Activated gamma-delta T cell treated with anti-CD3 and anti-CD28 coated beads, Interleukin-2, amount 50 U/mL, for 16 hours (primary cell): ENCODE results near the gene PTPRS.

ENCODE experiments used
- DNase-seq: peaks from one replicate; pipeline ENCODE4 v3.0.0-alpha.2; 2020; ENCODE audit warnings: low read depth

PTPRS gene

DNA sequence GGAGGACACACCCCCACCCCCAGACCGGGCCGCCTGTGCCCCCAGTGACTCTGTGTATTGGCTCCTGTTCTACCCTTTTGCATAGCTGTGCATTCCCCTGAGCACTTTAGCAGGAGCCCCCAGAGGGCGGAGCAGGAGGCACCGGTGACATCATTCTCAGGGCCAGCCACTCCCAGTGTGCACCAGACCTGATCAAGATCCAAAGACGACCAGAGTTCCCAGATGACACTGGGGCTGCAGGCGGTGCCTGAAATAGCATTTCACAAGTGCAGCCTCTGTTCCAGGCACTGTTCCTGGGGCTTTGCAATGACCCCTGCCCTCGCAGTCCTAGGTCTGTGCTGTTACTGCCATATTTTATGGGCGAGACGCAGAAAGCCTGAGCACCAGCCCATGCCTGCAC lies 14.5 kb upstream of the PTPRS start:
- DNase-seq, result no peak

DNA sequence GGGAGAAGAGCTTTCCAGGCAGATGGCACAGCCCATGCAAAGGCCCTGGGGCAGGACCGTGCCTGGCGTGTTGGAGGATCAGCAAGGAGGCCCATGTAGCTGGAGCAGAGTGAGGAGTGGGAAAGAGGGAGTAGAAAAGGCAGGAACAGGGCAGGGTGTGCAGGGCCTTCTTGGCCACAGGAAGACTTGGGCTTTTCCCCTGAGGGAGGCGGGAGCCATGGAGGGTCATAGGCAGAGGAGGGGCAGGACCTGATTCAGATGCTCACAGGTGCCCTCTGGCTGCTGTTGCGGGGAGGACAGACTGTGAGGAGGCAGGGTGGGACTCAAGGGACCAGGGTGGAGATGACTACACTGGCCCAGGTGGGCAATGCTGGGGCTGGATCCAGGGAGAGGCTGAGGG lies 13.8 kb upstream of the PTPRS start:
- DNase-seq, result no peak

DNA sequence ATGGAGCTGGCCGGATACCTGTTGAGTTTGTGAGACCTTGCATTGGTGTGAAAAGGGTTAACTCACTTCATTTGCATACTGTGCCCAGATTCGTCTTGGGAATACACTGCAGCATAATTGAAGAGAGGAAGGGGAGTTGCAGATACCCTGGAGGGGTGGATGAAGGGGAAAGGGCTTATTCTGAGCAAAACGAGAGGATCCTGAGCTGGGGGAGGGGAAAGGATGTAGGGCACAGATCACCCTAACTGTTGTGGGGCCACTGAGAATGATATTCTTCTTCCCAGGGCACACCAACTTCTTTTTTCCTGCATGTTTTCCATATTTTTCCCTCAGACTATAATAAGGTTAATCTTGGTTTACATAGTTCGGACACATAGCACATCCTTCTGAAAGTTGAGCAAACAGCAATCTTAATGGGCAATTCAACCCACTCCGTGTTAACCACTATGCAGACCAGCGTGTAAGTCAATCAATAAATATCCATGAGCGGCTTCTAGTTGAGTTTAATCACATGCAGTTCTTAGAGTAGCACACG lies 11.7 kb upstream of the PTPRS start:
- DNase-seq, result no peak

DNA sequence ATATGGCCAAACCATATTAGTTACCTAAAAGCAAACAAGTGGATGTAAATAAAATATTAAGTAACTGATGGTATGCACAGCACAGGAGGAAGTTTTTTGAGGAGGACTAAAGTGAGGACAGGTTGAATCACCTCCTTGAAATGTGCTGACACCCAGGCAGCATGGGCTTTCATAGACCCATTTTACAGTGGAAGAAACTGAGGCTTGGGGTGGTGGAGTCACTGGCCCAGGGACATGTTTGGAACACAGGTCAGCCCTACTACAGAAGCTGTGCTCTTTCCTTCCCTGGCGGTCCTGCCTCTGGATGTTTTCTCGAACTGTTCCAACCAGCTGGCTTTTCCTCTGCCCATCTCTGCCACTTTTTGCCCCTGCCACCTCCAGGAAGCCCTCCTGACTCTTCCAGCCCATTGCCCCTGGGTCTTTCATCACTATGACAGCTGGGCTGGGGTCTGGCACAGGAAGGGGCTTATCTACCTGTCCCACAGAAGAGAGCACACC lies 11.2 kb upstream of the PTPRS start:
- no peak for DNase-seq

DNA sequence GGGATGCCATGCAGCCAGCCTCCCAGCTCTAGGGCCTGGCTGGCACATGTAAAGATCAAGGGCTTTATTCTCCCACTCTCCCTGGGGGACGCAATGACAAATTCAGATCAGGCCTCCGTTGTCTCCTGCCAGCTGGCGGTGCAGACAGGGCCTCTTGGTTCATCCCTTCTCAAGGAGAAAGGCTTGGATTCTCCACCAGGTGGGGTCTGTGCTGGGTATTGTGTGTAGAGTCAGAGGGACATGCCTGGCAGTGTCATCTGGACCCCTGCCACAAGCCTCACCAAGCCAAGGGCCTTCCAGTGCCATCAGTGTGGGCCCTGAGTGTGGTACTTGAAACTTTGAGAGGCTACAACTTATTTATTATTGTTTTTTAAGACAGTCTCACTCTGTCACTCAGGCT lies 8.4 kb upstream of the PTPRS start:
- DNase-seq, result no peak

DNA sequence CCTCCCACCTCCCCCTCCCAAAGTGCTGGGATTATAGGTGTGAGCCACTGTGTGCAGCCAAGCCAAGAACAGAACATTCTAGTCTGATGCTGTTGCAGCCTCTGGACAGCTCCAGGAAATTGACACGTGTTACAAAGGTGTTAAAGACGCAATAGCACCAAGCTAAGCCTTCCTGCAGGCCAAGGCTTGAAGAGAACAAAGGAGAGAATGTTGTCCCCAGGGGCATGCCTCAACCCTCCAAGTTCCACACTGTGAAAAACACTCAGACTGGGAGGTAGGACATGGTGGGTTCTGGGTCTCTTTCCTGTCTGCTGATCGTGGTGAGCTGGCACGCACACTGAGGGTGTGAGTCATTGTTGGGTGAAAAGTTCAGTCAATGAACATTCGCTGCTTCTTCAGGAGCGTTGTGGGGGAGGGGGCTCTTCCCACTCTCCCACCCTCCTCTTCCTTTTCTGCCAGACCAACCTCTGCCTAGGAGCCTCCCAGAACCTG lies 5.3 kb upstream of the PTPRS start:
- DNase-seq, result no peak

DNA sequence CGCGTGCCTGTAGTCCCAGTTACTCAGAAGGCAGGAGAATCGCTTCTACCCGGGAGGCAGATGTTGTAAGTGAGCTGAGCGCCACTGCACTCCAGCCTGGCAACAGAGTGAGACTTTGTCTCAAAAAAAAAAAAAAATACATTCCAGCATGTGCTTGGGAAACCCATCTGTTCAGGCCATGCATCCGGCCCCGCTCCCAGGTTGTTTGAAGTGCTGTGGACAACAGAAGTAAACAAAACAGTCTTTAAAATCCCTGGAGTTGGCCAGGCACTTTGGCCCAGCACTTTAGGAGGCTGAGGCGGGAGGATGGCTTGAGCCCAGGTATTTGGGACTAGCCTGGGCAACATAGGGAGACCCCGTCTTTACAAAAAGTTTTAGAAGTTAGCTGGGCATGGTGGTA lies 3.2 kb upstream of the PTPRS start:
- DNase-seq, result no peak

DNA sequence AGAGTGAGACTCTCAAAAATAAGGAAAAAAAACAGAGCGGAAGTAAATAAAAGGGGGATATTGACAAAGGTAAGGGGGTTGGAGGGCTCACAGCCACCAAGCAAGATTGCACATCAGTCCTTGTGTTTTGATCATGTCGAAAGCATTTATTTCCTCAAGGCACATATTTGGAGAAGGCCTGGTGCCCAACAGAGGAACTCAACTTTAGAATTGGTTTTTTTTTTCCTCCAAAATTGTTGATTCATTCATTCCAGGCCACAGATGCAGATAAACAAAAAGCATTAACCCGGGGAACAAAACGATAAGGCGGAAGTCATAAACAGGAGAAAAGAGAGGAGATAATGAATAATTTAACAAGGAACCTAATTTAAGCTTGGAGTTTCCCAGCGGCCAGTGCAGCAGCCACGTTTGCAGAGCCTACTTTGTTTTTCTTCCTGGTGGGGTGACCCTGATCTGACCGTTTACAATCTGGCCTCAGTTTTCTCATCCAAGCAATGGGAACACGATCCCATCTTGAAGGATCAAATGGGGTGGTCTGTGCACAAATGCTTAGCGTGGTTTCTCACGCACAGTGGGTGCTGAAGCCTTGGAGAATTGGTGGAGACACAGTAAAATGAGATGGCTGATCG lies 2.1 kb upstream of the PTPRS start:
- DNase-seq, result no peak

DNA sequence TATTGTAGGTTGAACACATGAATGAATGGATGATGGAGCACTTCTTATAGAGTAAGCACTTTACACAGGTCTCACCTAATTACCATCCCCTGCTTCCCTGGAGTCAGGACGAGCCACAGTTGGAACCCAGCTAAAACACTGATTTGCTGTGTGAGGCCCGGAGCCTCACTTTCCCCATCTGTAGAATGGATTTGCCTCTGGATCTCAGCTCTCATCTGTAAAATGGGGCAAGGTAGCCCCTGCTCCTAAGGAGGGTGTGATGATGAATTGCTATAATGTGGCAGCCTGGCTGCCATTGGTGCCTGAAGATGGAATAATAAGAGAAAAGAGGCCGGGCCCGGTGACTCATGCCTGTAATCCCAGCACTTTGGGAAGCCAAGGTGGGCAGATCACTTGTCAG lies 1.4 kb upstream of the PTPRS start:
- DNase-seq, result no peak

DNA sequence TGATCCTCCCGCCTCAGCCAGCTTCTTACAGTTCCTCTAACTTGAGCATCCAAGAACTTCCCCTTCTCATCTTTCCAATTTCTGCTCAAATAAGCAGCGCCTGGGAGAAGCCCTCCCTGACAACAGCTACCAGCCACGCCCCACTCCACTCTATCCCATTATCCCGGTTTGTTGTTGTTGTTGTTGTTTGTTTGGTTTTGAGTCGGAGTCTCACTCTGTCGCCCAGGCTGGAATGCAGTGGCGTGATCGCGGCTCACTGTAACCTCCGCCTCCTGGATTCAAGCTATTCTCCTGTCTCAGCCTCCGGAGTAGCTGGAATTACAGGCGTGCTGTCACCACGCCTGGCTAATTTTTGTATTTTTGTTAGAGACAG lies 822 bp upstream of the PTPRS start:
- DNase-seq, result no peak

DNA sequence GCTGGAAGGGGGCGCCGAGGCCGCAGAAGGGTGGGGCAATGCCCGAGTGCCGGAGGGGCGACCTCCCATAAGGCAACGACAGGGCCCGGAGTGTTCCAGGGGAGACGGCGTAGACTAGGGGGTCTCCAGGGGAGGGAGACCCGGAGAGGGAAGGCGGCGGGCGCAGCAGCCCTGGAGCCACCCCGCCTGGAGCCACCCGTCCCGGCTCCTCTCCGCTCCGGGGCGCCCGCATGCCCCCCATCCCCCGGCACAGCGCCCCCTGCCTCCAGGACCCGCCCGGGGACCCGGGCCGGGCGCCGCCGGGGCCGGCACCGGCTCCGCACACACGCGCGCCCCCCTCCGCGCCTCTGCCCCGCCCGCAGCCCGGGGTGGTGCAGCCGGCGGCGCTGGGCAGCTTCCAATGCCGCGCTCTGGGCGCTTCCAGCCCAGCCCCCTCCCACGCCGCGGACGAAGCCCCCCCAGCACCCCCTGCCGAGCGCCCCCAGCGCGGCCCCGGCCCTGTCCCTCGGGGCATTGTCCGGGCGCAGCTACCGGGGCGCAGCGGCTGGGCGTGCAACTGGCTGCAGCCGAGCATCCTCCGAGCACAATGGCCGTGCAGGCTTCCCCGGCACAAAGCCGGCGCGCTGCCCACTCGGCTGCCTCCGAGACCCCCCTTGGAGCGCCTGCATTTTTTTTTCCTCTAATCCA lies 519 bp downstream of the PTPRS start:
- DNase-seq, result no peak

DNA sequence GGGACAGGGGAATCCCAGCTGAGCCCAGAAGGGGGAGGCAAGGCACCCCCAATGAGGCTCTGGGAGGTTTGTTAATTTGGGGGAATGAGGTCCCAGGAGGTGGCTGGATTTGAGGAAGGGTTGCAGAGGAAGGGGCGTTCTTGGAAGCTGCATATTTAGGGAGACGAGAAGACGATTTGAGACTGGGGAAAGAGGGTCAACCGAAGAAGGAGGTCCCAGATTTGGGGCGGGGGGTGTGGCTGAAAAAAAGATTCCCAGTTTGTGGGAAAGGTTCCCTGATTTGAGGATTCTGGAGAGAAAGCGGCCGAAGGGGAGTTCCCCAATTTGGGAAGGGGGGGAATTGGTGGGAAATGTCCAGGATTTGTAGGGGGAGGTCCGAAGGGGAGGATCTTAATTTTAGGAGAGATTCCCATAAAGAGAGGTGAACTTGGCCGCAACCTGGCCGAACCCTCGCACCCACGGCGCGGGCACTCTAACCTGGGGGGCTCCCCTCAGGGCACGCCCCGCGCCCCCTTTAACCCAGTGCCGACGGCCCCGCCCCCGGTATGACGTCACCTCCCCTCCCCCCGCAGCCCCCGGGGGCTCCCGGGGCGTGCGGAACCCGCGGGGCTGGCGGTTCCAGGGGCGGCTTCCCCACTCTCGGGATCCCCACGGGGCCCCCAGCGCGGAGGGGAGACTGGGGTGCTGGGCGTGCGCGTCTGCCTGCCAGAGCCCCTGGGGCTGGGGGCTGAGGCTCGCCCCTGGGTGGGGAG lies 1.2 kb downstream of the PTPRS start:
- DNase-seq, result no peak

DNA sequence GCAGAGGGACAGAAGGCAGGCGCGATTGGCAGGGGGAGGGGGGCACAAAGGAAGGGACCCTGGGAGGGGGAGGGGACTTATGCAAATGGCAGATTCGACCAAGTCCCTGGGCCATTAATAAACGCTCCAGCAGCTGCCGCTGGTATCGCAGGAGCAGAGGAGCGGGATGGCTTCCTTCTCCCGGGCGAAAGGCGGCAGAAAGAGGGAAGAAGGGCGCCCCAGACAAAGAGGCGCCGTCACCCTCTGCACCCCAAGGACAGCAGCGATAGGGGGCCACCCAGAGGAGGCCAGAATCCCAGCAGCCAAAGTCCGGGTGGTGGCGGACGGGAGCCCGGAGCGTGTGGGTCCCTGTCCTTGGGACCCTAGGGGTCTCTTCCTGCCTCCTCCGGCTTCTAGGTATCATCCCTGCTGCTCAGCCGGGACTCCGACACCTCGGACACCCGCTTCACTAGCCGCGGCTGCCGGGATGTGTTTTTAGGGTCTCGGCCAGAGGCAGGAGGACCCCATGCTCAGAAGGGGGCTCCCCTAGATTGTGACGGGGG lies 1.9 kb downstream of the PTPRS start:
- no peak for DNase-seq

DNA sequence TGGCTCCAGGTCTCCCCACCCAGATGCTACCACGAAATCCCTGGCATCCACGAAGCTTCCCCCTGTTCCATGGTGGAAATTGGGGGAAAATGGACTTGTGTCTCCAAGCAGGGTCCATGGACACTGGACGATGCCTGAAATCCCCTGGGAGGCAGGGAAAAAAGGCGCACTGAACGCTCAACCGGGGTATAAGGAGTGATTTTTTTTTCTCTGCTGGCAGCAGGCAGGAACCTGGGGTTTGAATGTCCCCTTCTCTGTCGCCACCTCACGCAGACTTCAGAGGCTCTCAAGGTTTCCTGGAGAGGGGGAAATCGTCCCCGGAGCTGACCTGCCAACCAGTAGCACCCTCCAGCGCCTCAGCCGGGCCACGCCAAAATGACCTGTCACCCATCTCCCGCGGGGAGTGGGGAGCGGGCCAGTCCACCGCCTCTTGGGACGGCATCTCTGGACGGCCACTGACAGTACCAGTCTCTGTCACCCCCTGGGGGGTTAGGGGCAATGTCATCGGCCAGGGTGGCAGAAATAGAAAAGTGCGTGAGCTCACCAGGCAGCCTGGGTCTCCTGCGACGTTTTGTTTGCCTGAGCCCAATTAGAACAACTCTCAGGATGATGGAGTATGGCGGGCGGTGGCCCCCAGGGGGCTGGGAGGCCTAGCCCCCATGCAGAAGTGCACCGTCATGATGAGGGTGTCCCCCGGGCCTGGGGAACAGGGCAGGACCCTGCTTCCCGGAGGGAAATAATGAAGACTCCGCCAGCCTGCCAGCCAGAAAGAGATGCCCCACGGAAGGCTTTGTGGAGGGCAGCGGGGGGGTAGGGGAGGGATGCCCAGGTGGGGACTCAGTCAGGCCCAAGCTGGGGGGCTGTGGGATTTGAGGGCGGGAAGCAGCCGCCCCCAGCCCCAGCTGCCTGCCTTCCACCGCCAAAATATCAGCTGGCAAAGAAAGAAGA lies 2.6 kb downstream of the PTPRS start:
- DNase-seq, result no peak

DNA sequence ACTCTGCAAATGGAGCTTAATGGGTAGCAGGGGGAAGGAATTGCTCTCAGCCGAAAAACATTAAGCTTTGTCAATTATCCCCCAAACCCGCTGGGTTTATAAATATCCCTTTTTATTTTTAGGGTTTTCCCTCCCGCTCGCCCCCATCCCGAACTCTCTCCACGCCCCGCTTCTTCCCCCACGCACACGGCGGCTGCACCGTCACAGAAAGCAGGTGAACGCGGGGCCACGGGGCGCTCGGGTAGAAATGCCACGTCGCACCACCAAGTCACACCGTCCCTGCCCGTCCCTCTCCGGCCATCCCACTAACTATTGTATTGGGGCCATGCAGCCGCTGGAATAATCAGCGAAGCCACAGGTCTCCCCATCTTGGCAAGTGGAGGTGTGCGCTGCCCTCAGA lies 3.5 kb downstream of the PTPRS start:
- DNase-seq, result no peak

DNA sequence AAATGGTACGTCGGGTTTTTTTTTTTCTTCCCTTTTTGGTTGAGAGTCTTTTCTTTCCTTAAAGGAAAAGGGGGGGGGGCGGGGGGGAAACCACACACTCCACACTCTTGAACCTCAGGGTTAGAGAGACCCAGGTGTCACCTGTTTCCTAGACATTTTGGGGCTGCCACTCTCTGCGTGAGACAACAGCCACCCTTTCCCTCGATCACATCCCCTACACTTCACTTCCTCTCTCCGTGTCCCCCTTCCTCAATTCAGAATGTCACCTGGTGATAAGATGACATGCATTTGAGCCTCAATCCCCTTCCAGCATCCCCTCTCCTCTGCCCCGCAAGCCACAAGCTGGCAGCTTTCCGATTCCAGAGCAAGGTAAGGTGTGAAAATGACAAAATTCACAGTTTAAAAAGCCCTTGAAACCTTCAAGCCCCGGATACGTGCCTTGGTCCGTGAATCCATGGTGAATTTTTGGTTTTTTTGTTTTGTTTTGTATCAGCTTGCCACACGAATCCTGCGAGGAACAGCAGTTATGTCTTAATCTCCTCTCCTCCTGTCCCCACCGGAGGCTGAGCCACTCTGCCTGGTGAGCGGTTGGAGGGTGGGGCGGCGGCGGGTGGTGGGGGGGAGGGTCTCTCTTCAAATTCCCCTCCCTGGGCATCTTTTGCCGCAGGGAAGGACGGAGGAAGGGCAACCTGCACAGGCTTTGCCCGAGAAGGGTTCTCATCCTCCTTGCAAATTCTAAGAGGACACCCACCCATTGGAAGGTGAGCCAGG lies 4.2 kb downstream of the PTPRS start:
- no peak for DNase-seq

DNA sequence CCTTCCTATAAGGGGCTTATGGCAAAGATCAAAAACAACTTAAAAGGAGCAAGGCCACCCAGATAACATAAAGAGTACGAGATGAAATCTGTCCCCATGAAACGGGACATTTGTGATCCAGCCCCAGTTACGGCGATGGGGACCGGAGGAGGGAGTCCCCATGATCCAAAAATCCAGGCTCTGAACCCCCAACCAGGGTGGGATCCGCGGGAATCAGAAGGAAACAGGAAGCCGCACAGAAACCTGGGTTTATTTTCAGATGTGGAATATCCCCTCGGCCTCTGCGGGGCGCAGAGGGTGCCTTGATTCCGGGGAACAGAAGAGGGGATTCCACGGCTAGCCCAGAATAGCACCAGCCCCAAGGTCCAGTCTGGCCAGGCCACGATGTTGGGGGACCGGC lies 5.0 kb downstream of the PTPRS start:
- DNase-seq, result no peak

DNA sequence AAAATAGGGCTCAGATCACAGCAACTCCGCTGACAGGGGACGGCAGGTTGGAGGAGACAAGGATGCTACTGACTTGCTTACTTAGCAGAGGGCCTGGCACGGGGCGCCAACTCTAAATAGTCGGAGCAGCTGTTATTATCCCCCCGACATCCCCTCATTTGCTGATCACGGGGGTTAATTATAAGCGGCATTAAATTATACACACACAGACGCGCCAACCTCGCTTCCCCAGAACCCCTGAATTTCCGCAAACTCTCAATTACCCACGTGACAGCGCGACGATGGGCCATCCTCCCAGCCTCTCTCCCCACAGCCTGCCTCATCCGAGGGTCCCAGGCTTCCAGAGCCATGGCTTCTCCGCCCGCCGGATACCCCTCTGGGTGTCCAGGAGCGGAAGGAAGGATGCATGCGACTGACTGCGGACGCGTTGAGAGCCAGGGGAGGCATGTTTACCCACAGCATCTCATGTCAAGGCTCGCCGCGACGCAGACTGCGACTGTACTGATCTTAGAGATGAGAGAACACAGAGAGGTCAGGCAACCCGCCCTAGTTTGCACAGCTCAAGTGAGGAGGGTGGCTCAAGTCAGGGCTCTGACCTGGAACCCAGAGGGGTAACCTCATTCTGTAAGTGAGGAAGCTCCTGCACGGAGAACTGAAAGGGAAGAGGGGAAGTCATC lies 5.7 kb downstream of the PTPRS start:
- no peak for DNase-seq

DNA sequence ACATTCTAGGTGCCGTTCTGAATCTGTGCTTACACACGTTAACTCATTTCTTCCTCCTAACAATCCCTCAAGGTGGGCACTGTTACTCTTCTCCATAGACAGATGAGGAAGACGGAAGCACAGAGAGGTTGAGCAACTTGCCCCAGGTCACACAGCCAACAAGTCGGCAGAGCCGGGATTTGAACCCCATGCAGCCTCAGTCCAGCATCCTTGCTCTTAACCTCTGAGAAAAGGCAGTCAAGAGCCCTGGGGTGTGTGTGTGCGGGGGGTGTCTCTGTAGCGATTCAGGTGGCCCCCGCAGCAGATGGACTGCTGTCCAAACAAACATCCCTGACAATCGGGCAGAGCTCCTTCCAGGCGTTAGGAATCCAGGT lies 6.3 kb downstream of the PTPRS start:
- DNase-seq, result no peak
